Mesendoderm (in vitro differentiated cells): ENCODE measurements around the gene PPY.

Experiments used
- DNase-seq: peaks from one replicate; pipeline ENCODE4 v3.0.0; 2013
- H2AK5ac ChIP-seq: 2 replicates; pipeline ENCODE4 v1.6.1; 2013; ENCODE audit warnings: low read length, inconsistent platforms
- H2BK120ac ChIP-seq: 2 replicates; pipeline ENCODE4 v1.6.1; 2013; ENCODE audit warnings: low read depth, mild to moderate bottlenecking, low read length, moderate library complexity, mixed read lengths
- H2BK15ac ChIP-seq: replicated peaks from 2 replicates; pipeline ENCODE4 v1.6.1; 2013; ENCODE audit warnings: low read depth, mild to moderate bottlenecking, moderate library complexity
- H2BK5ac ChIP-seq: 2 replicates; pipeline ENCODE4 v1.6.1; 2013; ENCODE audit warnings: low read length, inconsistent platforms
- H3K18ac ChIP-seq: 2 replicates; pipeline ENCODE4 v1.6.1; 2013; ENCODE audit warnings: mild to moderate bottlenecking, low read length, mixed read lengths
- H3K23ac ChIP-seq: one replicate; pipeline ENCODE4 v1.6.1; 2013; ENCODE audit warnings: low read length
- H3K27ac ChIP-seq: 2 replicates; pipeline ENCODE4 v1.5.1; 2013; ENCODE audit warnings: low read depth, mild to moderate bottlenecking, inconsistent platforms, low read length, moderate library complexity
- H3K27me3 ChIP-seq: 2 replicates; pipeline ENCODE4 v1.6.1; 2013; ENCODE audit warnings: low read length, control low read depth, mild to moderate bottlenecking, inconsistent platforms; ENCODE audit not compliant: insufficient read depth, poor library complexity
- H3K36me3 ChIP-seq: 2 replicates; pipeline ENCODE4 v1.6.1; 2013; ENCODE audit warnings: low read length, inconsistent platforms; ENCODE audit not compliant: control insufficient read depth, insufficient read depth
- H3K4ac ChIP-seq: one replicate; pipeline ENCODE4 v1.6.1; 2013; ENCODE audit warnings: low read depth, mild to moderate bottlenecking, low read length, moderate library complexity
- H3K4me1 ChIP-seq: 2 replicates; pipeline ENCODE4 v1.6.1; 2013; ENCODE audit warnings: low read depth, low read length, inconsistent platforms; ENCODE audit not compliant: control insufficient read depth
- H3K4me2 ChIP-seq: 2 replicates; pipeline ENCODE4 v1.6.1; 2013; ENCODE audit warnings: low read length
- H3K4me3 ChIP-seq: 2 replicates; pipeline ENCODE4 v1.5.1; 2013; ENCODE audit warnings: mild to moderate bottlenecking, low read length
- H3K56ac ChIP-seq: one replicate; pipeline ENCODE4 v1.6.1; 2013; ENCODE audit warnings: low read length
- H3K79me1 ChIP-seq: 2 replicates; pipeline ENCODE4 v1.6.1; 2013; ENCODE audit warnings: low read length, inconsistent platforms
- H3K79me2 ChIP-seq: 2 replicates; pipeline ENCODE4 v1.6.1; 2013; ENCODE audit warnings: mild to moderate bottlenecking, low read length; ENCODE audit not compliant: control insufficient read depth, insufficient read depth
- H3K9ac ChIP-seq: 2 replicates; pipeline ENCODE4 v1.6.1; 2013; ENCODE audit warnings: low read length, inconsistent platforms
- H4K5ac ChIP-seq: one replicate; pipeline ENCODE4 v1.6.1; 2013; ENCODE audit warnings: low read length
- H4K8ac ChIP-seq: one replicate; pipeline ENCODE4 v1.6.1; 2013; ENCODE audit warnings: low read depth, mild to moderate bottlenecking, control low read depth, low read length, moderate library complexity
- WGBS: extraction: QIAGEN DNeasy Blood & Tissue Kit; methylation state at CpG from one replicate; pipeline ENCODE4 v1.1.7; 2013; ENCODE audit warnings: low lambda C conversion rate, missing lambda C conversion rate; ENCODE audit not compliant: insufficient coverage; ENCODE audit errors: extremely low coverage; 5-methylcytosine and 5-hydroxymethylcytosine counted together

The PPY gene

GRCh38 chr17:43927060-43927864 lies 15.0 kb downstream of the PPY start:
- no CpG with 5 or more reads among the region's 42 CpGs for WGBS
- no peak overlapping the region for H2BK120ac ChIP-seq
- H2AK5ac ChIP-seq, result no peak overlapping the region
- H3K56ac ChIP-seq, result peak overlapping the region; percentile 49
- H3K4me2 ChIP-seq, result peak overlapping the region; percentile 8
- no peak overlapping the region for H3K27ac ChIP-seq
- H3K36me3 ChIP-seq, result no peaks in the 10 kb centered on the region
- no peak overlapping the region for H2BK15ac ChIP-seq
- H3K79me1 ChIP-seq, result no peaks in the 10 kb centered on the region
- H3K4ac ChIP-seq, result no peak overlapping the region
- H3K9ac ChIP-seq, result no peak overlapping the region
- peaks cover 5% of the 10 kb centered on the region for H3K27me3 ChIP-seq
- no peaks in the 10 kb centered on the region for H3K4me1 ChIP-seq
- H3K23ac ChIP-seq, result no peak overlapping the region
- H2BK5ac ChIP-seq, result no peak overlapping the region
- H3K18ac ChIP-seq, result no peak overlapping the region
- no peak for DNase-seq
- H4K5ac ChIP-seq, result no peak overlapping the region
- H3K4me3 ChIP-seq, result no peak overlapping the region
- H3K79me2 ChIP-seq, result no peaks in the 10 kb centered on the region
- no peak overlapping the region for H4K8ac ChIP-seq

DNA sequence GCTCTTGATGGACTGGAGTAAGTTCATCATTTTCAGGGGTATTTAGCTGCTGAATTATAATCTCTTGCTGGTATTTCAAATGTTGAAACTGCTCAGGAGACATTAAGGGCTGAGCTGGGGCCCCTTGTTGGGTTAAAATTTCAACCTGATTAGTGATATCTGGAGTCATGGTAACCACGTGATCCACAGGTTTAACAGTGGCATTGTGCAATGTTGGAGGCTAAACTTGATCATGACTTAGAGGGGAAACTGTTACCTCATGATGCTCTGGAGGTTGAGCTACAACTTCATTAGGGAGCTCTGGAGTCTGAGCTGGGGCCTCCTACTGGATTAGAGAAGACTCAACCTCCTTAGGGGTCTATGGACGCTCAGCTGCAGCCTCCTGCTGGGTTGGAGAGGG lies 17.7 kb downstream of the PPY start:
- H3K9ac ChIP-seq, result no peak overlapping the region
- no peak overlapping the region for H2BK5ac ChIP-seq
- no peaks in the 10 kb centered on the region for H3K79me2 ChIP-seq
- H3K27ac ChIP-seq, result no peak overlapping the region
- H3K23ac ChIP-seq, result no peak overlapping the region
- no peak overlapping the region for H2AK5ac ChIP-seq
- H2BK15ac ChIP-seq, result no peak overlapping the region
- no peak overlapping the region for H3K4me2 ChIP-seq
- peaks cover 5% of the 10 kb centered on the region for H3K27me3 ChIP-seq
- H3K79me1 ChIP-seq, result no peaks in the 10 kb centered on the region
- no CpG with 5 or more reads among the region's 2 CpGs for WGBS
- H2BK120ac ChIP-seq, result no peak overlapping the region
- H3K4me3 ChIP-seq, result no peak overlapping the region
- no peaks in the 10 kb centered on the region for H3K4me1 ChIP-seq
- H3K36me3 ChIP-seq, result no peaks in the 10 kb centered on the region
- DNase-seq, result no peak
- no peak overlapping the region for H3K4ac ChIP-seq
- no peak overlapping the region for H4K5ac ChIP-seq
- no peak overlapping the region for H3K18ac ChIP-seq
- H4K8ac ChIP-seq, result no peak overlapping the region
- no peak overlapping the region for H3K56ac ChIP-seq

GRCh38 chr17:43920500-43921095 lies 21.7 kb downstream of the PPY start:
- H3K4me2 ChIP-seq, result no peak overlapping the region
- no peak overlapping the region for H4K8ac ChIP-seq
- H2BK5ac ChIP-seq, result no peak overlapping the region
- H3K23ac ChIP-seq, result no peak overlapping the region
- H4K5ac ChIP-seq, result no peak overlapping the region
- H3K4me3 ChIP-seq, result no peak overlapping the region
- no peak overlapping the region for H3K9ac ChIP-seq
- H3K56ac ChIP-seq, result no peak overlapping the region
- no peak overlapping the region for H3K4ac ChIP-seq
- H3K79me2 ChIP-seq, result no peaks in the 10 kb centered on the region
- no peaks in the 10 kb centered on the region for H3K79me1 ChIP-seq
- no peaks in the 10 kb centered on the region for H3K36me3 ChIP-seq
- H2BK120ac ChIP-seq, result no peak overlapping the region
- H3K18ac ChIP-seq, result no peak overlapping the region
- no peaks in the 10 kb centered on the region for H3K27me3 ChIP-seq
- H2BK15ac ChIP-seq, result no peak overlapping the region
- H3K27ac ChIP-seq, result no peak overlapping the region
- no peak overlapping the region for H2AK5ac ChIP-seq
- WGBS, result no CpG with 5 or more reads among the region's 10 CpGs
- no peak for DNase-seq
- peaks cover 3% of the 10 kb centered on the region for H3K4me1 ChIP-seq

GRCh38 chr17:43918026-43918389 lies 24.3 kb downstream of the PPY start:
- H2BK120ac ChIP-seq, result no peak overlapping the region
- no peak overlapping the region for H2AK5ac ChIP-seq
- H3K56ac ChIP-seq, result no peak overlapping the region
- DNase-seq, result no peak
- no peak overlapping the region for H3K4me3 ChIP-seq
- H3K79me1 ChIP-seq, result no peaks in the 10 kb centered on the region
- H2BK15ac ChIP-seq, result no peak overlapping the region
- no peak overlapping the region for H4K8ac ChIP-seq
- no peak overlapping the region for H3K18ac ChIP-seq
- H2BK5ac ChIP-seq, result no peak overlapping the region
- no peak overlapping the region for H4K5ac ChIP-seq
- H3K4me1 ChIP-seq, result peaks cover 3% of the 10 kb centered on the region
- no peak overlapping the region for H3K23ac ChIP-seq
- H3K79me2 ChIP-seq, result no peaks in the 10 kb centered on the region
- H3K4me2 ChIP-seq, result no peak overlapping the region
- H3K27me3 ChIP-seq, result no peaks in the 10 kb centered on the region
- H3K4ac ChIP-seq, result no peak overlapping the region
- no peak overlapping the region for H3K27ac ChIP-seq
- no peak overlapping the region for H3K9ac ChIP-seq
- no CpG with 5 or more reads among the region's 13 CpGs for WGBS
- no peaks in the 10 kb centered on the region for H3K36me3 ChIP-seq

DNA sequence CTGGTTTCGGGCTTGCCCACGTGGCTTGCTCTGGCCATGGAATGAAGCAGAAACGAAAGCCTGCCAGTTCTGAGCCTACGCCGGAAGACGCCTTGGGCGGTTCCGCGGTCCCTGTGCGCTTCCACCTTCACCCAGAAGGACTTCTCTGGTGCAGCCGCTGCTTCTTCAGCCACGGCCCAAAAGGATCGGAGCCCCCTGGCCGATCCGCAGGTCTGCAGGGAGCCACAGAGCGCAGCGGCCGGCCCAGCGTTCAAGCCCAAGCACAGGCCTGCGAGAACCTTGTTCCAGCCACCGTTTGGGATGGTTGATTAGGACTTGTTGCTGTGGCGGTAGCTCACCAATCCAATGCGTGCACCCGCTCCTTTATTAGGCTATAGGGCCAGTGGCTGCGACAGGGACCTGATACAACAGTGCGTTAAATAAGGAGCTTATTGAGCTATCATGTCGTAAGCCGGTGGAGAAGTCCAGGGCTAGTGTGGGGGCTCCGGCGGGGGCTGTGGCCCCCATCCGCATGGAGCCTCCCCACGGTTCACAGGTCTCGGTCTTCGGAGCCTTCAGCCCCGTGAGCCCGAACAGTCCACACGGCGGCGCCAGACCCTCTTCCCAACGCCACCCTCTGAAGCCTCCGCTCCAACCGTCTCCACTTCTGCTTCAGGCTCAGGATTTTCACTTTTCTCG lies 24.8 kb downstream of the PPY start:
- Histone ChIP-seq H3K79me1 (no peaks in the 10 kb centered on the region), H4K5ac (no peak overlapping the region), H3K27ac (no peak overlapping the region), H3K79me2 (no peaks in the 10 kb centered on the region), H3K23ac (peak overlapping the region; percentile 66), H3K4ac (no peak overlapping the region), H2BK120ac (no peak overlapping the region), H3K36me3 (no peaks in the 10 kb centered on the region), H3K4me3 (no peak overlapping the region), H3K56ac (peak overlapping the region; percentile 88), H2BK5ac (no peak overlapping the region), H2AK5ac (no peak overlapping the region), H3K27me3 (no peaks in the 10 kb centered on the region), H2BK15ac (no peak overlapping the region), H3K4me2 (peak overlapping the region; percentile 39), H3K18ac (no peak overlapping the region), H4K8ac (no peak overlapping the region), H3K4me1 (peaks cover 3% of the 10 kb centered on the region), H3K9ac (peak overlapping the region; percentile 70)
- WGBS, result no CpG with 5 or more reads among the region's 43 CpGs
- peak; percentile 77 for DNase-seq
